A673 (cell line): ENCODE data around the gene ZNF232.

Source experiments
- EZH2 ChIP-seq: fragments of 200-600 bp; sonication (generic); IDR thresholded peaks from 2 replicates; pipeline ENCODE4 v1.6.1; 2017; ENCODE audit warnings: borderline replicate concordance, low read depth, mild to moderate bottlenecking, mixed read lengths, antibody characterized with exemption, low read length; ENCODE audit not compliant: poor library complexity, severe bottlenecking
- TF ChIP-seq, protein P1 (sequence below): fragments of 300-800, 200-600 bp; sonication (generic); conservative IDR thresholded peaks from 2 replicates; pipeline ENCODE4 v1.5.1; 2017; ENCODE audit warnings: low read depth, mild to moderate bottlenecking, antibody characterized with exemption, low read length, moderate library complexity, mixed read lengths

DNA sequence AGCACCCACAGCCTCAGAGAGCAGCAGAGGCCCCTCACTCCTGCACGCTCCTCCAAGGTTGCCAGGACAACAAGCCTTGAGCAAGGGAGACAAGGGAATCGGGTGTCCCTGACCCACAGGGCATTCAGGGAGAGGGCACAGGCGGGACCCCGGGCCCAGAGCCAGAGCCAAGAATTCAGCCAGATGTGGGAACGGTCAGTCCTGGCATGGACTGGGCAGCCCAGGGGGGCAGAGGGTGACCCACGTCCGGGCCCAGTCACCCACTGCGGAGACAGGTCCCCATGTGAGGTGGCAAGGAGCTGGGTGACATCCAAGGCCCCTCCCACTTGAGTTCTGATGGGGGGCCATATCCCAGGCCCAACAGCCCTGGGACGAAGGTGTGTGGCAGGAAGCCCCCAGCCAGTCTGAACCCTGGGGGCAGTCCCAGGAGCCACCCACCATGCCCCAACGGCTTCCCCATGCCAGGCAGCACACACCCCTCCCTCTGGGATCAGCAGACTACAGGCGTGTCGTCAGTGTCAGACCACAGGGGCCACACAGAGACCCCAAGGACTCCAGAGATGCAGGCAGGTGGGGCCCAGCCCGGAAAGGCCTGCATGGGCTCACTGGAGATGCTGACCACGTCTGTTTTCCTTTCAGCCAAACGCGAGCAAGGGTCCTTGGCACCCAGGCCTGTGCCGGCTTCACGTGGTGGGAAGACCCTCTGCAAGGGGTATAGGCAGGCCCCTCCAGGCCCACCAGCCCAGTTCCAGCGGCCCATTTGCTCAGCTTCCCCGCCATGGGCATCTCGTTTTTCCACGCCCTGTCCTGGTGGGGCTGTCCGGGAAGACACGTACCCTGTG, 27.2 kb upstream of the ZNF232 start:
- TF ChIP-seq, protein P1, sequence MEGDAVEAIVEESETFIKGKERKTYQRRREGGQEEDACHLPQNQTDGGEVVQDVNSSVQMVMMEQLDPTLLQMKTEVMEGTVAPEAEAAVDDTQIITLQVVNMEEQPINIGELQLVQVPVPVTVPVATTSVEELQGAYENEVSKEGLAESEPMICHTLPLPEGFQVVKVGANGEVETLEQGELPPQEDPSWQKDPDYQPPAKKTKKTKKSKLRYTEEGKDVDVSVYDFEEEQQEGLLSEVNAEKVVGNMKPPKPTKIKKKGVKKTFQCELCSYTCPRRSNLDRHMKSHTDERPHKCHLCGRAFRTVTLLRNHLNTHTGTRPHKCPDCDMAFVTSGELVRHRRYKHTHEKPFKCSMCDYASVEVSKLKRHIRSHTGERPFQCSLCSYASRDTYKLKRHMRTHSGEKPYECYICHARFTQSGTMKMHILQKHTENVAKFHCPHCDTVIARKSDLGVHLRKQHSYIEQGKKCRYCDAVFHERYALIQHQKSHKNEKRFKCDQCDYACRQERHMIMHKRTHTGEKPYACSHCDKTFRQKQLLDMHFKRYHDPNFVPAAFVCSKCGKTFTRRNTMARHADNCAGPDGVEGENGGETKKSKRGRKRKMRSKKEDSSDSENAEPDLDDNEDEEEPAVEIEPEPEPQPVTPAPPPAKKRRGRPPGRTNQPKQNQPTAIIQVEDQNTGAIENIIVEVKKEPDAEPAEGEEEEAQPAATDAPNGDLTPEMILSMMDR, result no peak
- TF ChIP-seq EZH2, result no peak
